ENCODE data around the gene MARVELD2. TPM values are rescaled to one million over a fixed set of nuclear protein-coding genes. Genes with fewer than 3 reads are reported as not detected.
"Not testable (repeated sequence)": the region's sequence is repeated elsewhere in the genome, so short reads cannot be mapped to it uniquely, and the experiment has no call there.

The MARVELD2 gene
- total RNA-seq, 2 experiments from 2014 or later, result 0.29 to 0.60 TPM

- Mint-ChIP-seq H3K27me3 (no peaks in the 10 kb centered on the region), H3K27ac (no peak overlapping the region), H3K9me3 (no peaks in the 10 kb centered on the region), H3K4me1 (ENCODE audit: low read depth) (no peaks in the 10 kb centered on the region), H3K4me3 (no peak overlapping the region), H3K36me3 (ENCODE audit: low read depth) (no peaks in the 10 kb centered on the region)
- ChIA-PET POLR2A (no interaction called here), CTCF (no interaction called here)
- DNase-seq (no peak), ATAC-seq (no peak)
- intact Hi-C loops (cut with micrococcal nuclease), result no loop called here
- no peak for TF ChIP-seq CTCF (IDR thresholded peaks at IDR 0.05)
Measured at GRCh38 chr5:69468631-69469030, 53.7 kb downstream of the MARVELD2 start.

GRCh38 chr5:69471516-69471915 lies 56.6 kb downstream of the MARVELD2 start:
- POLR2A ChIA-PET; H3K4me1 Mint-ChIP-seq (ENCODE audit: low read depth); DNase-seq; CTCF ChIA-PET; H3K27ac Mint-ChIP-seq; intact Hi-C loops (cut with micrococcal nuclease); H3K4me3 Mint-ChIP-seq; H3K9me3 Mint-ChIP-seq; ATAC-seq; H3K36me3 Mint-ChIP-seq (ENCODE audit: low read depth); H3K27me3 Mint-ChIP-seq: not testable (repeated sequence)

- intact Hi-C loops (cut with micrococcal nuclease); POLR2A ChIA-PET; H3K9me3 Mint-ChIP-seq; DNase-seq; H3K4me3 Mint-ChIP-seq; H3K36me3 Mint-ChIP-seq (ENCODE audit: low read depth); H3K27me3 Mint-ChIP-seq; CTCF ChIA-PET; ATAC-seq; H3K4me1 Mint-ChIP-seq (ENCODE audit: low read depth); H3K27ac Mint-ChIP-seq: not testable (repeated sequence)
Measured at GRCh38 chr5:69472535-69473143, 57.7 kb downstream of the MARVELD2 start.

- intact Hi-C loops (cut with micrococcal nuclease), result no loop called here
- CTCF ChIA-PET, result no interaction called here
- Mint-ChIP-seq H3K27me3 (no peaks in the 10 kb centered on the region), H3K9me3 (no peaks in the 10 kb centered on the region), H3K4me1 (ENCODE audit: low read depth) (no peaks in the 10 kb centered on the region), H3K27ac (no peak overlapping the region), H3K36me3 (ENCODE audit: low read depth) (no peaks in the 10 kb centered on the region), H3K4me3 (no peak overlapping the region)
- ATAC-seq (no peak), DNase-seq (no peak)
- POLR2A ChIA-PET, result no interaction called here
- no peak for TF ChIP-seq CTCF (IDR thresholded peaks at IDR 0.05)
Measured at GRCh38 chr5:69477170-69477569, 62.3 kb downstream of the MARVELD2 start.

GRCh38 chr5:69478296-69478695 lies 63.4 kb downstream of the MARVELD2 start:
- POLR2A ChIA-PET; H3K27me3 Mint-ChIP-seq; H3K4me1 Mint-ChIP-seq (ENCODE audit: low read depth); CTCF ChIA-PET; H3K4me3 Mint-ChIP-seq; H3K36me3 Mint-ChIP-seq (ENCODE audit: low read depth); DNase-seq; H3K27ac Mint-ChIP-seq; H3K9me3 Mint-ChIP-seq; intact Hi-C loops (cut with micrococcal nuclease); ATAC-seq: not testable (repeated sequence)

- H3K4me3 Mint-ChIP-seq, result no peak overlapping the region
- no peak for ATAC-seq
- no peaks in the 10 kb centered on the region for H3K4me1 Mint-ChIP-seq (ENCODE audit: low read depth)
- intact Hi-C loops (cut with micrococcal nuclease), result no loop called here
- no peak for TF ChIP-seq CTCF (IDR thresholded peaks at IDR 0.05)
- H3K27ac Mint-ChIP-seq, result no peak overlapping the region
- ChIA-PET CTCF (no interaction called here), POLR2A (no interaction called here)
- peaks cover 12% of the 10 kb centered on the region for H3K27me3 Mint-ChIP-seq
- no peaks in the 10 kb centered on the region for H3K36me3 Mint-ChIP-seq (ENCODE audit: low read depth)
- DNase-seq, result no peak
- no peaks in the 10 kb centered on the region for H3K9me3 Mint-ChIP-seq
Measured at GRCh38 chr5:69484891-69485290, 70.0 kb downstream of the MARVELD2 start.

- peaks cover 12% of the 10 kb centered on the region for H3K27me3 Mint-ChIP-seq
- ATAC-seq (no peak), DNase-seq (no peak)
- intact Hi-C loops (cut with micrococcal nuclease), result no loop called here
- no peaks in the 10 kb centered on the region for H3K9me3 Mint-ChIP-seq
- POLR2A ChIA-PET, result no interaction called here
- H3K27ac Mint-ChIP-seq, result no peak overlapping the region
- no peaks in the 10 kb centered on the region for H3K36me3 Mint-ChIP-seq (ENCODE audit: low read depth)
- no peaks in the 10 kb centered on the region for H3K4me1 Mint-ChIP-seq (ENCODE audit: low read depth)
- CTCF ChIA-PET, result no interaction called here
- no peak for TF ChIP-seq CTCF (IDR thresholded peaks at IDR 0.05)
- H3K4me3 Mint-ChIP-seq, result no peak overlapping the region
Measured at GRCh38 chr5:69485471-69485870, 70.6 kb downstream of the MARVELD2 start.
